ENCODE results near the gene FLNB. TPM values are rescaled to one million over a fixed set of nuclear protein-coding genes. Genes with fewer than 3 reads are reported as not detected.

The FLNB gene
- total and polyA plus RNA-seq, 2 of the 8 experiments (the other 6 are each of a cell fraction or from before 2014, with no cell fraction given), result 72.3 to 118 TPM

- TF ChIP-seq CHD1 (IDR thresholded peaks at IDR 0.05; ENCODE audit: low read depth, low read length), result no peak
Observed at GRCh38 chr3:58143417-58144055, 135.3 kb downstream of the FLNB start (continued).
